GM12878 (cell line): Measurements from ENCODE around the gene DAB2.

ENCODE experiments used
- BHLHE40 ChIP-seq, 2 experiments: fragments of 450-650 bp in 1 of 2; IDR thresholded peaks; 2 replicates each; pipeline ENCODE4 v1.6.1; 2011 to 2017; ENCODE audit warnings: low read depth in 2 of 2, borderline replicate concordance in 1 of 2, improper control_type of control experiment in 1 of 2, low read length in 1 of 2, mild to moderate bottlenecking in 1 of 2
- CREM ChIP-seq: IDR thresholded peaks from 2 replicates; pipeline ENCODE4 v1.6.1; 2014; ENCODE audit warnings: antibody characterized with exemption, low read depth
- CTCF ChIP-seq, 3 experiments: IDR thresholded peaks in 2 of 3; conservative IDR thresholded peaks in 1 of 3; 2 replicates each; pipeline ENCODE4 v1.5.1; 2011; ENCODE audit warnings: low read depth in 3 of 3, low read length in 3 of 3, mild to moderate bottlenecking in 3 of 3, control low read depth in 2 of 3, moderate library complexity in 2 of 3, inconsistent platforms in 1 of 3, mixed read lengths in 1 of 3; ENCODE audit not compliant: control insufficient read depth in 2 of 3, insufficient read depth in 1 of 3; ENCODE audit errors: extremely low read depth in 1 of 3
- CUX1 ChIP-seq: IDR thresholded peaks from 2 replicates; pipeline ENCODE4 v1.6.1; 2012; ENCODE audit warnings: improper control_type of control experiment, low read depth, low read length; ENCODE audit not compliant: insufficient replicate concordance
- ETV6 ChIP-seq, 2 experiments: fragments of 450-650 bp in 1 of 2; IDR thresholded peaks in 1 of 2; conservative IDR thresholded peaks in 1 of 2; 2 replicates each; pipeline ENCODE4 v1.6.1; 2014; ENCODE audit warnings: antibody characterized with exemption in 1 of 2, borderline replicate concordance in 1 of 2, low read depth in 1 of 2, mild to moderate bottlenecking in 1 of 2, moderate library complexity in 1 of 2
- PAX5 ChIP-seq: IDR thresholded peaks from 2 replicates; pipeline ENCODE4 v1.6.1; 2011; ENCODE audit warnings: low read depth, low read length, borderline replicate concordance
- POLR2A ChIP-seq: IDR thresholded peaks from 2 replicates; pipeline ENCODE4 v1.6.1; 2011; ENCODE audit warnings: low read depth, mild to moderate bottlenecking, low read length
- POLR2AphosphoS5 ChIP-seq: IDR thresholded peaks from 2 replicates; pipeline ENCODE4 v1.6.1; 2011; ENCODE audit warnings: mild to moderate bottlenecking, low read length, inconsistent platforms
- TCF7 ChIP-seq: IDR thresholded peaks from 2 replicates; pipeline ENCODE4 v1.6.1; 2014; ENCODE audit warnings: antibody characterized with exemption, borderline replicate concordance
- TF ChIP-seq, protein P1 (sequence below): IDR thresholded peaks from 2 replicates; pipeline ENCODE4 v1.6.1; 2012; ENCODE audit warnings: low read depth, low read length, improper control_type of control experiment

GRCh38 chr5:39440192-39440957, 15.6 kb upstream of the DAB2 start:
- TF ChIP-seq CREM (no peak), BHLHE40 (IDR thresholded peaks at IDR 0.05; ENCODE audit: borderline replicate concordance in 1 of 2, low read depth in 2 of 2, low read length in 1 of 2) (no peak), POLR2AphosphoS5 (no peak), CTCF (IDR thresholded peaks at IDR 0.05 in 2 of 3, conservative IDR thresholded peaks at IDR 0.05 in 1 of 3; ENCODE audit: control insufficient read depth in 2 of 3, extremely low read depth in 1 of 3, insufficient read depth in 1 of 3, low read depth in 3 of 3, low read length in 3 of 3) (no peak), CUX1 (no peak), PAX5 (no peak), ETV6 (conservative IDR thresholded peaks at IDR 0.05 in 1 of 2, IDR thresholded peaks at IDR 0.05 in 1 of 2; ENCODE audit: borderline replicate concordance in 1 of 2, low read depth in 1 of 2) (no peak), TCF7 (no peak), POLR2A (no peak)
- TF ChIP-seq, protein P1, sequence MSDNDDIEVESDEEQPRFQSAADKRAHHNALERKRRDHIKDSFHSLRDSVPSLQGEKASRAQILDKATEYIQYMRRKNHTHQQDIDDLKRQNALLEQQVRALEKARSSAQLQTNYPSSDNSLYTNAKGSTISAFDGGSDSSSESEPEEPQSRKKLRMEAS = no peak
